Measurements from ENCODE around the gene ZNF827. TPM values are rescaled to one million over a fixed set of nuclear protein-coding genes. Genes with fewer than 3 reads are reported as not detected.
A peak's percentile ranks its signal among the peaks of the same experiment; 100 is the strongest.

The ZNF827 gene
- total and polyA plus RNA-seq, 9 of the 15 experiments (the other 6 are each of a cell fraction or from before 2014, with no cell fraction given), result 0.07 to 0.40 TPM; not detected in 7

DNA sequence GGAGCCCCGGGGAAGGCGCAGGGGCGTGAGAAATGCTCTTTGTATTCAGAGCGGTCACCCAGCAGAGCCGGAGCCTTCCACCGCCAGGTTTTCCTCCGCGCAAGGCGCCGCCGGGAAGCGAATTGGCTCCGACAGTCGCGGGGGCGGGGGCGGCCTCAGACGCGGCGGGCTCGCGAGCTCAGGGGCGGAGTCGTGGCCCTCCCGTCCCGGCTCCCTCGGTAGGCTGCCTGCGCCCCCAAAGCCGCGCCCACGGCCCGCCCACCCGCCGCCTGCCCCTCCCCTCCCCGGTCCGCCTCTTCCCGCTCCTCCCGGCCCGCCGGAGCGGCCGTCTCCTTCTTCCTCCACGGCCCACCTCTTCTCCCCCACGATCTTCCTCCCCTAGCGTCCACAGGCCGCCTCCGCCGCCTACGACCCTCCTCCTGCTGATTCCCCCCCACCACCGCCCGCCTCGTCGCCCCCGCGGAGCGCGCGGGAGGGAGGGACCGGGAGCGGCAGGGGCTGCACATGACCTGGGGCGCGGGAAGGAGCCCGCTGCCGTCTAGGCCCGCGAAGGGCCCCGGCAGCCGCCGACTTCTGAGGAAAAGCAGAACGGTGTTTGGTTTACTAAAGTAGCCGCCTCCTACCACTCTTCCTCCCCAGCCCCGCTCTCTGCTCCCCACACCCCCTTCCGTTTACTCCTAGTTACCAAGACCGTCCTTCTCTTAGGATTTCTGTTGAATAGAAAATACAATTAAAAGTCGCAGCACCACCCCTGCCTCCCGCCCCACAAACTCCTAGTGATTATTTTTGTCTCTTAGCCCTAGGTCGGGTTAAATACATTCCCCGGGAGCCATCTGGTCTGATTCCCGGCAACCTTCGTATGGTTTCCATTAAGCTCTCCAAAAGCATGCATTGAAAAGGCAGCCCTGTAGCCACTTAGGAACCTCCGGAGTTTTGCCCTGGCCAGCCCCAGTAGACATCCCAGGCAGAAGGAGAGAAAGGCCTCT lies 205.4 kb downstream of the ZNF827 start (continued):
- TF ChIP-seq, protein P1, sequence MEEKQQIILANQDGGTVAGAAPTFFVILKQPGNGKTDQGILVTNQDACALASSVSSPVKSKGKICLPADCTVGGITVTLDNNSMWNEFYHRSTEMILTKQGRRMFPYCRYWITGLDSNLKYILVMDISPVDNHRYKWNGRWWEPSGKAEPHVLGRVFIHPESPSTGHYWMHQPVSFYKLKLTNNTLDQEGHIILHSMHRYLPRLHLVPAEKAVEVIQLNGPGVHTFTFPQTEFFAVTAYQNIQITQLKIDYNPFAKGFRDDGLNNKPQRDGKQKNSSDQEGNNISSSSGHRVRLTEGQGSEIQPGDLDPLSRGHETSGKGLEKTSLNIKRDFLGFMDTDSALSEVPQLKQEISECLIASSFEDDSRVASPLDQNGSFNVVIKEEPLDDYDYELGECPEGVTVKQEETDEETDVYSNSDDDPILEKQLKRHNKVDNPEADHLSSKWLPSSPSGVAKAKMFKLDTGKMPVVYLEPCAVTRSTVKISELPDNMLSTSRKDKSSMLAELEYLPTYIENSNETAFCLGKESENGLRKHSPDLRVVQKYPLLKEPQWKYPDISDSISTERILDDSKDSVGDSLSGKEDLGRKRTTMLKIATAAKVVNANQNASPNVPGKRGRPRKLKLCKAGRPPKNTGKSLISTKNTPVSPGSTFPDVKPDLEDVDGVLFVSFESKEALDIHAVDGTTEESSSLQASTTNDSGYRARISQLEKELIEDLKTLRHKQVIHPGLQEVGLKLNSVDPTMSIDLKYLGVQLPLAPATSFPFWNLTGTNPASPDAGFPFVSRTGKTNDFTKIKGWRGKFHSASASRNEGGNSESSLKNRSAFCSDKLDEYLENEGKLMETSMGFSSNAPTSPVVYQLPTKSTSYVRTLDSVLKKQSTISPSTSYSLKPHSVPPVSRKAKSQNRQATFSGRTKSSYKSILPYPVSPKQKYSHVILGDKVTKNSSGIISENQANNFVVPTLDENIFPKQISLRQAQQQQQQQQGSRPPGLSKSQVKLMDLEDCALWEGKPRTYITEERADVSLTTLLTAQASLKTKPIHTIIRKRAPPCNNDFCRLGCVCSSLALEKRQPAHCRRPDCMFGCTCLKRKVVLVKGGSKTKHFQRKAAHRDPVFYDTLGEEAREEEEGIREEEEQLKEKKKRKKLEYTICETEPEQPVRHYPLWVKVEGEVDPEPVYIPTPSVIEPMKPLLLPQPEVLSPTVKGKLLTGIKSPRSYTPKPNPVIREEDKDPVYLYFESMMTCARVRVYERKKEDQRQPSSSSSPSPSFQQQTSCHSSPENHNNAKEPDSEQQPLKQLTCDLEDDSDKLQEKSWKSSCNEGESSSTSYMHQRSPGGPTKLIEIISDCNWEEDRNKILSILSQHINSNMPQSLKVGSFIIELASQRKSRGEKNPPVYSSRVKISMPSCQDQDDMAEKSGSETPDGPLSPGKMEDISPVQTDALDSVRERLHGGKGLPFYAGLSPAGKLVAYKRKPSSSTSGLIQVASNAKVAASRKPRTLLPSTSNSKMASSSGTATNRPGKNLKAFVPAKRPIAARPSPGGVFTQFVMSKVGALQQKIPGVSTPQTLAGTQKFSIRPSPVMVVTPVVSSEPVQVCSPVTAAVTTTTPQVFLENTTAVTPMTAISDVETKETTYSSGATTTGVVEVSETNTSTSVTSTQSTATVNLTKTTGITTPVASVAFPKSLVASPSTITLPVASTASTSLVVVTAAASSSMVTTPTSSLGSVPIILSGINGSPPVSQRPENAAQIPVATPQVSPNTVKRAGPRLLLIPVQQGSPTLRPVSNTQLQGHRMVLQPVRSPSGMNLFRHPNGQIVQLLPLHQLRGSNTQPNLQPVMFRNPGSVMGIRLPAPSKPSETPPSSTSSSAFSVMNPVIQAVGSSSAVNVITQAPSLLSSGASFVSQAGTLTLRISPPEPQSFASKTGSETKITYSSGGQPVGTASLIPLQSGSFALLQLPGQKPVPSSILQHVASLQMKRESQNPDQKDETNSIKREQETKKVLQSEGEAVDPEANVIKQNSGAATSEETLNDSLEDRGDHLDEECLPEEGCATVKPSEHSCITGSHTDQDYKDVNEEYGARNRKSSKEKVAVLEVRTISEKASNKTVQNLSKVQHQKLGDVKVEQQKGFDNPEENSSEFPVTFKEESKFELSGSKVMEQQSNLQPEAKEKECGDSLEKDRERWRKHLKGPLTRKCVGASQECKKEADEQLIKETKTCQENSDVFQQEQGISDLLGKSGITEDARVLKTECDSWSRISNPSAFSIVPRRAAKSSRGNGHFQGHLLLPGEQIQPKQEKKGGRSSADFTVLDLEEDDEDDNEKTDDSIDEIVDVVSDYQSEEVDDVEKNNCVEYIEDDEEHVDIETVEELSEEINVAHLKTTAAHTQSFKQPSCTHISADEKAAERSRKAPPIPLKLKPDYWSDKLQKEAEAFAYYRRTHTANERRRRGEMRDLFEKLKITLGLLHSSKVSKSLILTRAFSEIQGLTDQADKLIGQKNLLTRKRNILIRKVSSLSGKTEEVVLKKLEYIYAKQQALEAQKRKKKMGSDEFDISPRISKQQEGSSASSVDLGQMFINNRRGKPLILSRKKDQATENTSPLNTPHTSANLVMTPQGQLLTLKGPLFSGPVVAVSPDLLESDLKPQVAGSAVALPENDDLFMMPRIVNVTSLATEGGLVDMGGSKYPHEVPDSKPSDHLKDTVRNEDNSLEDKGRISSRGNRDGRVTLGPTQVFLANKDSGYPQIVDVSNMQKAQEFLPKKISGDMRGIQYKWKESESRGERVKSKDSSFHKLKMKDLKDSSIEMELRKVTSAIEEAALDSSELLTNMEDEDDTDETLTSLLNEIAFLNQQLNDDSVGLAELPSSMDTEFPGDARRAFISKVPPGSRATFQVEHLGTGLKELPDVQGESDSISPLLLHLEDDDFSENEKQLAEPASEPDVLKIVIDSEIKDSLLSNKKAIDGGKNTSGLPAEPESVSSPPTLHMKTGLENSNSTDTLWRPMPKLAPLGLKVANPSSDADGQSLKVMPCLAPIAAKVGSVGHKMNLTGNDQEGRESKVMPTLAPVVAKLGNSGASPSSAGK (IDR thresholded peaks at IDR 0.05), result peak; percentile 97
- TF ChIP-seq HNRNPK (IDR thresholded peaks at IDR 0.05; ENCODE audit: low read depth, low read length, poor library complexity, severe bottlenecking) (no peak), PTBP1 (IDR thresholded peaks at IDR 0.05; ENCODE audit: low read depth, low read length) (no peak), HMGN3 (IDR thresholded peaks at IDR 0.05; ENCODE audit: borderline replicate concordance, extremely low read depth, insufficient read length, low read depth, low read length) (peak; percentile 31), DACH1 (IDR thresholded peaks at IDR 0.05; ENCODE audit: partially characterized antibody) (no peak), KLF6 (CRISPR knock-in tag; IDR thresholded peaks at IDR 0.05; ENCODE audit: borderline replicate concordance) (no peak), HNRNPLL (IDR thresholded peaks at IDR 0.05; ENCODE audit: low read depth, low read length, poor library complexity, severe bottlenecking) (no peak)

All from K562 (cell line).